K562 (cell line): ENCODE data around the gene PGP. TPM values are rescaled to one million over a fixed set of nuclear protein-coding genes. Genes with fewer than 3 reads are reported as not detected.

Source experiments
- CHD2 ChIP-seq: IDR thresholded peaks from 2 replicates; pipeline ENCODE4 v1.6.1; 2011; ENCODE audit warnings: low read depth, low read length
- CSDE1 ChIP-seq, 2 experiments: fragments of 450-650 bp; IDR thresholded peaks; 2 replicates each; pipeline ENCODE4 v1.6.1; 2016; ENCODE audit warnings: mild to moderate bottlenecking in 1 of 2
- EP400 ChIP-seq: fragments of 450-650 bp; IDR thresholded peaks from 2 replicates; pipeline ENCODE4 v1.6.1; 2017; ENCODE audit warnings: antibody characterized with exemption, mild to moderate bottlenecking, moderate library complexity
- GATAD2B ChIP-seq: fragments of 450-650 bp; IDR thresholded peaks from 2 replicates; pipeline ENCODE4 v1.6.1; 2017; ENCODE audit warnings: mild to moderate bottlenecking, borderline replicate concordance
- MLLT1 ChIP-seq, 2 experiments: fragments of 450-650 bp; IDR thresholded peaks; 2 replicates each; pipeline ENCODE4 v1.6.1; 2016
- SIN3A ChIP-seq, 2 experiments: fragments of 150-350 bp in 1 of 2; IDR thresholded peaks; 2 replicates each; pipeline ENCODE4 v1.6.1; 2011 to 2016; ENCODE audit warnings: borderline replicate concordance in 2 of 2, low read depth in 2 of 2, low read length in 2 of 2, mild to moderate bottlenecking in 2 of 2, moderate library complexity in 2 of 2; ENCODE audit not compliant: control insufficient read depth in 1 of 2
- ZNF76 ChIP-seq: fragments of 250-450 bp; sonication (Bioruptor Pico); IDR thresholded peaks from 2 replicates; pipeline ENCODE4 v1.4.0; 2020; ENCODE audit warnings: mild to moderate bottlenecking, moderate library complexity, borderline replicate concordance
- polyA plus RNA-seq, 8 experiments: library from polyadenylated mRNA; depleted of rRNA in 4 of 8; stranded (reverse) in 5 of 8; unstranded in 3 of 8; fragments of >200 nt; fragmentation: Nextera tagmentation in 2 of 8; fragmentation: Illumina TruSeq in 1 of 8; extraction: Ambion mirVana in 2 of 8; extraction: Trizol in 1 of 8; gene quantifications; 2 replicates each; pipeline versions ENCODE4 v1.2.1 to v1.2.3, GENCODE V29; 2011 to 2014; ENCODE audit warnings: inconsistent platforms in 1 of 8, missing spikeins in 1 of 8
- total RNA-seq, 7 experiments: library from RNA; depleted of rRNA in 6 of 7; stranded (reverse); fragments of >200 nt in 6 of 7; fragmentation: Illumina TruSeq in 2 of 7; extraction: Trizol in 2 of 7; gene quantifications; 2 replicates each; pipeline versions ENCODE4 v1.2.1 to v1.2.3, GENCODE V29; 2011 to 2021; ENCODE audit warnings: low replicate concordance in 1 of 7
- TF ChIP-seq, protein P1 (sequence below): sonication (generic); formaldehyde crosslinking; IDR thresholded peaks from 2 replicates; pipeline ENCODE4 v1.8.1; 2023; ENCODE audit warnings: mild to moderate bottlenecking, missing genetic modification reagents
- TF ChIP-seq, protein P2 (sequence below), 2 experiments: fragments of 450-650 bp in 1 of 2; IDR thresholded peaks; 2 replicates each; pipeline ENCODE4 v1.6.1; 2011 to 2017; ENCODE audit warnings: low read depth in 2 of 2, antibody characterized with exemption in 1 of 2, borderline replicate concordance in 1 of 2, low read length in 1 of 2, mild to moderate bottlenecking in 1 of 2, mixed read lengths in 1 of 2; ENCODE audit not compliant: control insufficient read depth in 1 of 2
- TF ChIP-seq, protein P3 (sequence below), 2 experiments: fragments of 250-450 bp in 1 of 2; fragments of 450-650 bp in 1 of 2; sonication (Bioruptor Pico) in 1 of 2; IDR thresholded peaks; 2 replicates each; pipeline versions ENCODE4 v1.6.1 to v1.8.0; 2016 to 2021; ENCODE audit warnings: mild to moderate bottlenecking in 2 of 2, moderate library complexity in 2 of 2, missing compliant biosample characterization in 1 of 2, missing genetic modification characterization in 1 of 2
- TF ChIP-seq, protein P4 (sequence below): sonication (generic); formaldehyde crosslinking; IDR thresholded peaks from 2 replicates; pipeline ENCODE4 v1.4.0; 2020; ENCODE audit warnings: mild to moderate bottlenecking, missing genetic modification reagents
- TF ChIP-seq, protein P5 (sequence below), 3 experiments: fragments of 200-800 bp in 1 of 3; sonication (Bioruptor generic) in 1 of 3; sonication (generic) in 1 of 3; formaldehyde crosslinking in 1 of 3; IDR thresholded peaks; 2 replicates each; pipeline versions ENCODE4 v1.6.1 to v1.8.0; 2016 to 2022; ENCODE audit warnings: mild to moderate bottlenecking in 2 of 3, missing compliant biosample characterization in 2 of 3, missing genetic modification characterization in 2 of 3, missing genetic modification reagents in 1 of 3

Gene PGP
- total and polyA plus RNA-seq, 9 of the 15 experiments (the other 6 are each of a cell fraction or from before 2014, with no cell fraction given), result 1.1 to 57.6 (median 19.6) TPM

DNA sequence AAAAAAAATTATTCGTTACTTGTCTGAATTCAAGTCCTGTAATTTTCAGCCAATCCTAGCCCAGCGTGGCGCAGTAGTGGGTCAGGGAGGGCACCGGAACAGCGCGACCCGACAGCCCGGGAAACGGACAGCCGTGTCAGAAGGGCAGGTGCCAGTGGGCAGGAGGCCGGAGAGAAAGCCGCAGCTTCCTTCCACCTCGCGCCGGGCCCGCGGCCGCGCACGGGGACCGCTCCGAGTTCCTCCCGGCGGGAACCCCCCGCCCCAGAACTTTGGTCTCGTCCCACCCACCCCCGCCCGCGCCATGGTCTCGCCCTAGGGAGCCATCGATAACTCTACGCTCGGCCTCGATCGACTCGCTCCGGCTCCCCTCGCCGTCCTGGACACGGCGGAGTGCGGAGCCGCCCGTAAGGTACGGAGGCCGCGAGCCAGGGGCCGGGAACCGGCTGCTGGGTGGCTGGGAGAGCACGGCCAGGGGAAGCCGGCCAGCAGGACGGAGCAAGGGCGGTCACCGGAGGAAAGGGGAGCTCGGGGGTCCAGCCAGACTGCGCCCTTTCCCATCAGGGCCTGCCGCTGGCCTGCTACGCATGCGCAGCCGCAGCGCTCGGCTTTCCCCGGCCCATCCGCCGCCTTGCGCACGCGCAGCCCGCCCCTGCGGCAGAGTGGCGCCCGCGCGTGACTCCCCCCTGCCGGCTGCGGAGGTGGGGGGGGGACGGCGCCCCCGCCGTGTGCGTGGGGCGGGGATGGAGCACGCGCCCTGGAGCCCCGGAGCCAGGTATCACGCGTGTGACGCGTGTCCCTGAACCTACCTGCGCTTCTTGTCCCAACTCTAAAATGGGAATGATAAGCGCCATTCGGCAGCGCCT, 9.3 kb downstream of the PGP start, which contains the start of gene MLST8 (continued):
- TF ChIP-seq CSDE1 (IDR thresholded peaks at IDR 0.05) (no peak), MLLT1 (IDR thresholded peaks at IDR 0.05) (peak in 1 of 2 experiments; percentile 100; a peak in 2 of 4 replicates), GATAD2B (peak; percentile 98), ZNF76 (CRISPR knock-in tag) (0 out of 2 replicates have a peak, but pooled peaks have one; percentile 23), EP400 (peak; percentile 92), SIN3A (IDR thresholded peaks at IDR 0.05; ENCODE audit: borderline replicate concordance in 2 of 2, control insufficient read depth in 1 of 2, low read depth in 2 of 2, low read length in 2 of 2) (0 out of 4 replicates have a peak, but pooled peaks have one; percentile 47 to 75), CHD2 (peak; percentile 21; the same call in 1 of the 2 replicates)
- TF ChIP-seq, protein P1, sequence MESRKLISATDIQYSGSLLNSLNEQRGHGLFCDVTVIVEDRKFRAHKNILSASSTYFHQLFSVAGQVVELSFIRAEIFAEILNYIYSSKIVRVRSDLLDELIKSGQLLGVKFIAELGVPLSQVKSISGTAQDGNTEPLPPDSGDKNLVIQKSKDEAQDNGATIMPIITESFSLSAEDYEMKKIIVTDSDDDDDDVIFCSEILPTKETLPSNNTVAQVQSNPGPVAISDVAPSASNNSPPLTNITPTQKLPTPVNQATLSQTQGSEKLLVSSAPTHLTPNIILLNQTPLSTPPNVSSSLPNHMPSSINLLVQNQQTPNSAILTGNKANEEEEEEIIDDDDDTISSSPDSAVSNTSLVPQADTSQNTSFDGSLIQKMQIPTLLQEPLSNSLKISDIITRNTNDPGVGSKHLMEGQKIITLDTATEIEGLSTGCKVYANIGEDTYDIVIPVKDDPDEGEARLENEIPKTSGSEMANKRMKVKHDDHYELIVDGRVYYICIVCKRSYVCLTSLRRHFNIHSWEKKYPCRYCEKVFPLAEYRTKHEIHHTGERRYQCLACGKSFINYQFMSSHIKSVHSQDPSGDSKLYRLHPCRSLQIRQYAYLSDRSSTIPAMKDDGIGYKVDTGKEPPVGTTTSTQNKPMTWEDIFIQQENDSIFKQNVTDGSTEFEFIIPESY (CRISPR knock-in tag), result peak; percentile 20; the same call in 1 of the 2 replicates
- TF ChIP-seq, protein P2, sequence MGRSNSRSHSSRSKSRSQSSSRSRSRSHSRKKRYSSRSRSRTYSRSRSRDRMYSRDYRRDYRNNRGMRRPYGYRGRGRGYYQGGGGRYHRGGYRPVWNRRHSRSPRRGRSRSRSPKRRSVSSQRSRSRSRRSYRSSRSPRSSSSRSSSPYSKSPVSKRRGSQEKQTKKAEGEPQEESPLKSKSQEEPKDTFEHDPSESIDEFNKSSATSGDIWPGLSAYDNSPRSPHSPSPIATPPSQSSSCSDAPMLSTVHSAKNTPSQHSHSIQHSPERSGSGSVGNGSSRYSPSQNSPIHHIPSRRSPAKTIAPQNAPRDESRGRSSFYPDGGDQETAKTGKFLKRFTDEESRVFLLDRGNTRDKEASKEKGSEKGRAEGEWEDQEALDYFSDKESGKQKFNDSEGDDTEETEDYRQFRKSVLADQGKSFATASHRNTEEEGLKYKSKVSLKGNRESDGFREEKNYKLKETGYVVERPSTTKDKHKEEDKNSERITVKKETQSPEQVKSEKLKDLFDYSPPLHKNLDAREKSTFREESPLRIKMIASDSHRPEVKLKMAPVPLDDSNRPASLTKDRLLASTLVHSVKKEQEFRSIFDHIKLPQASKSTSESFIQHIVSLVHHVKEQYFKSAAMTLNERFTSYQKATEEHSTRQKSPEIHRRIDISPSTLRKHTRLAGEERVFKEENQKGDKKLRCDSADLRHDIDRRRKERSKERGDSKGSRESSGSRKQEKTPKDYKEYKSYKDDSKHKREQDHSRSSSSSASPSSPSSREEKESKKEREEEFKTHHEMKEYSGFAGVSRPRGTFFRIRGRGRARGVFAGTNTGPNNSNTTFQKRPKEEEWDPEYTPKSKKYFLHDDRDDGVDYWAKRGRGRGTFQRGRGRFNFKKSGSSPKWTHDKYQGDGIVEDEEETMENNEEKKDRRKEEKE (IDR thresholded peaks at IDR 0.05; ENCODE audit: borderline replicate concordance in 1 of 2, control insufficient read depth in 1 of 2, low read depth in 2 of 2, low read length in 1 of 2), result peak in 1 of 2 experiments; percentile 87; a peak in 2 of 4 replicates
- TF ChIP-seq, protein P3, sequence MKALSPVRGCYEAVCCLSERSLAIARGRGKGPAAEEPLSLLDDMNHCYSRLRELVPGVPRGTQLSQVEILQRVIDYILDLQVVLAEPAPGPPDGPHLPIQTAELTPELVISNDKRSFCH (CRISPR knock-in tag; IDR thresholded peaks at IDR 0.05), result no peak
- TF ChIP-seq, protein P3 (tag; IDR thresholded peaks at IDR 0.05), result peak; percentile 58; the same call in 1 of the 2 replicates
- TF ChIP-seq, protein P4, sequence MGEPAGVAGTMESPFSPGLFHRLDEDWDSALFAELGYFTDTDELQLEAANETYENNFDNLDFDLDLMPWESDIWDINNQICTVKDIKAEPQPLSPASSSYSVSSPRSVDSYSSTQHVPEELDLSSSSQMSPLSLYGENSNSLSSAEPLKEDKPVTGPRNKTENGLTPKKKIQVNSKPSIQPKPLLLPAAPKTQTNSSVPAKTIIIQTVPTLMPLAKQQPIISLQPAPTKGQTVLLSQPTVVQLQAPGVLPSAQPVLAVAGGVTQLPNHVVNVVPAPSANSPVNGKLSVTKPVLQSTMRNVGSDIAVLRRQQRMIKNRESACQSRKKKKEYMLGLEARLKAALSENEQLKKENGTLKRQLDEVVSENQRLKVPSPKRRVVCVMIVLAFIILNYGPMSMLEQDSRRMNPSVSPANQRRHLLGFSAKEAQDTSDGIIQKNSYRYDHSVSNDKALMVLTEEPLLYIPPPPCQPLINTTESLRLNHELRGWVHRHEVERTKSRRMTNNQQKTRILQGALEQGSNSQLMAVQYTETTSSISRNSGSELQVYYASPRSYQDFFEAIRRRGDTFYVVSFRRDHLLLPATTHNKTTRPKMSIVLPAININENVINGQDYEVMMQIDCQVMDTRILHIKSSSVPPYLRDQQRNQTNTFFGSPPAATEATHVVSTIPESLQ, result peak; percentile 2; the same call in 1 of the 2 replicates
- TF ChIP-seq, protein P5, sequence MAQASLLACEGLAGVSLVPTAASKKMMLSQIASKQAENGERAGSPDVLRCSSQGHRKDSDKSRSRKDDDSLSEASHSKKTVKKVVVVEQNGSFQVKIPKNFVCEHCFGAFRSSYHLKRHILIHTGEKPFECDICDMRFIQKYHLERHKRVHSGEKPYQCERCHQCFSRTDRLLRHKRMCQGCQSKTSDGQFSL (CRISPR knock-in tag; IDR thresholded peaks at IDR 0.05), result peak; percentile 99
- TF ChIP-seq, protein P5 (tag; IDR thresholded peaks at IDR 0.05), result peak in 1 of 2 experiments; percentile 98; a peak in 2 of 4 replicates
